OCI-M2 (cell line): ENCODE data around the gene EDA.

Experiments used
- DNase-seq: peaks from one replicate; lab custom pipeline; 2025; ENCODE audit not compliant: unreplicated experiment; lab: John Stamatoyannopoulos, UW

Gene EDA

DNA sequence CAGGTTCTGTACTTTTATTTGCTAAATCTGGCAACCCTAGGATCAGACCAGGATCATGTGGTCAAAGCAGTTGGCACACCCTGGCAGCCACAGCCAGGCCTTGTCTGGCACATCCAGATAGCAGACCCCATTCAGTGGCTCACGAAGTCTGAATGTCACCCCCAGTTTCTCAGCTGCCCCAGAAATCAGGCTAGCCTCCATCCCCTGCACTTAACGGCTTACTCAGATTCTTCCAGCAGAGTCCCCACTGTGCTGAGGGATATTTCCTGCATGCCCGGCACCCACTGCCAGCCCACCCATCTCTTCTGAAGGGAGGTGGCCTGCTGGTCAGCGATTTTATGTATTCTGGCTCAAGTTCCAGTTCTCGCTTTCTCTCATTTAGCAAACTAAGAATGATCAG lies 438.5 kb downstream of the EDA start:
- no peak for DNase-seq

GRCh38 chrX:70062076-70062475 lies 446.2 kb downstream of the EDA start, which contains the start of gene OTUD6A:
TSS of gene OTUD6A (plus strand) at chrX:70062457. CDS start at chrX:70062525, 68 bp downstream.
- DNase-seq: no peak

- DNase-seq: no peak
These were observed 447.1 kb downstream of the EDA start for GRCh38 chrX:70062961-70063550.

GRCh38 chrX:70066646-70067045 lies 450.7 kb downstream of the EDA start:
- DNase-seq: no peak

DNA sequence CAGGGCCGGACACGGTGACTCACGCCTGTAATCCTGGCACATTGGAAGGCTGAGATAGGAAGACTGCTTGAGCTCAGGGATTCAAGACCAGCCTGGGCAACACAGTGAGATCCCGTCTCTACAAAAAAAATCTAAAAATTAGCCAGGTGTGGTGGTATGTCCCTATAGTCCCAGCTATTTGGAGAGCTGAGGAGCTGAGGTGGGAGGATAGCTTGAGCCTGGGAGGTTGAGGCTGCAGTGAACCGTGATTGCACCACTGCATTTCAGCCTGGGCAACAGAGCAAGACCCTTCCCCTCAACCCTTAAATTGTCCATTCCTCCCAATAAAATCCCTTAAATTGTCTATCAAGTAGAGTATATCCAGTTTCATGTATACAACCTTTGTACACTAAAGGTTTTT lies 463.4 kb downstream of the EDA start:
- no peak for DNase-seq

DNA sequence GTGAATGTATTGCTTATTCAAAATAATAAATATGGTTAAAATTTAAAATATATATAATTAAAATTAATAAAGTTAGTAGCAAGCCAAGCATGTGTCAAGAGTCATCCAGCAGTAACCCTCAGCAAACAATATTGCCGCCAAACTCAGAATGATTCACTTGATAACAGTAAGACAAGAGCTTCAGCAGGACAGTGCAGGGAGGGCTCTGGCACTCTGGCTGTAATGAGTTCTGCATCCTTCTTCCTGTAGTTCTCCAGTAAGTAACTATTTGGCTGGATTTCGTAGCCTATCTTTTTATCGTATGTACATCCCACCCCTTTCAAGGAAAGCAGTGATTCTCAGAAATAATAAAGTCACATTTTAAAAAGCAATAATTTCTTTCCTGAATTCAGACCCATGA lies 464.0 kb downstream of the EDA start:
- no peak for DNase-seq

- DNase-seq: no peak
These were observed 466.8 kb downstream of the EDA start for GRCh38 chrX:70082723-70083122.

DNA sequence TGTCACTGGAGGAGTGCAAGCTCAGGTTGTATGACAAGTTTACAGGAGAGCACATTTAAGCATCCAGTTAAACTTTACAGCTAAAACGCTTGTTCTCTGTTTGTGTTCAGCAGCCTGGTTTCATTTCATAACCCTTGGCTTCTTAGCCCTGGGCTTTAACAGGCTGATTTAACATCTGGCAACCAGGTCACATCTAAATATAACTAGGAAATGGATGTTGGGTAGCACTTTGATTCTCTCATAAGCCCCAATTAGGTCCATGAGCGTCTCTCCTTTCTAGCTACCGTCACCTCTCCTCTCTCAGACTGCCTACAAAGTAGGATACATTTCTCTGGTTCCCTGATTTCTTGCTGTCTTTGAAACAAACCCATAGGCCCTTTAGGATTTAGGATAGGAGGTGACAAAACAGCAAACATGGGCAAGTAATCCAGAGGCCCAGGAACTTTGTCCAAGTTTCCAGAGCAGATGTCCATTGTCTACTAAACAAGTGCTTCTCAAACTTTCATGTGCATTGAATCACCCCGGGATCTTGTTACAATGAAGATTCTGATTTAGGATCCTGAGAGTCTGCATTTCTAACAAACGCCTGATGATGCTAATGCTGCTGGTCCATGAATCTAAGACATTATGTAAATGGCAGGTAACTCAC lies 468.8 kb downstream of the EDA start:
- DNase-seq: no peak

DNA sequence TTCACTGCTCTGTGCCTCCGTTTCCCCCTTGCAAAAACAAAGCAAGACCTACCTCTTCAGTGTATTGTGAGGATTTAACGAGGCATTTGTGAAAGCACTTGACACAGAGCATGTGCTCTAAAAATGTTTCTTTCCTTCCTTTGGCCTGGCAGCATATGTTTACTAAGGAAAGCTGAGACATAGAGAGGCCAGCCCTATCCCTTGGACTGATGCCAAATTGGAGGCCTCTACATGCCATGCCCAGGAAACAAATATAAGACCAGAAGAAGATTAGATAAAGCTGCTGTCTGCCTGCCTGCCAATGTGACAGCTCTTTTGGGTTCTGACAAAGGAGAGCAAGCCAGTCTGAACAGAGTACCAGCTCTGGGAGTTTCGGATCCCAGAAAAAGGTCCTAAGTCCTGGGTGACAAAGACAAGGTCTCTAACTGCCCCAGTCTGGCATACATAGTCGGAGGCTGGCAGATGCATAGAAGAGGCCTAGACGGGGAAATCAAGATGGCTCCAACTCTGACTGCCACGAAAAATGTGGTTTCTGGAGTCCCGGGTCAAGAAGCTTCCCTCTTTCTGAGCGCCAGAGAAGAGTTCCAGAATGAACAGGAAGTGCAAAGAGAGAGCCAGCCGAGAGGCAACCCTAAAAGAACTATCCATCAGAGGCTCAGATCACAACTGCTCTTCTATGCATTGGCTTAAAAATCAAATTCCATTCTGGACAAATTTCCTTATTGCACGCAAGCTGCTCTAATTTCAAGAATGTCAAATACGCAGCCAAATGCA lies 472.1 kb downstream of the EDA start:
- no peak for DNase-seq

GRCh38 chrX:70088751-70089150 lies 472.8 kb downstream of the EDA start:
- DNase-seq: no peak
